Lower lobe of right lung (tissue), 2 donors: ENCODE measurements around the gene DST. TPM values are rescaled to one million over a fixed set of nuclear protein-coding genes. Genes with fewer than 3 reads are reported as not detected.

Experiments
- ATAC-seq, 2 donors: fragments of 200-7000 bp; cut with Tn5 transposase; one replicate each; pipeline ENCODE4 v1.9.1; 2020 to 2022; ENCODE audit warnings: mild to moderate bottlenecking in 2 of 2, moderate library complexity in 2 of 2
- DNase-seq: peaks from one replicate; pipeline ENCODE4 v3.0.0-alpha.2; 2020
- H3K27ac ChIP-seq: fragments of 200-600 bp; one replicate; pipeline ENCODE4 v1.8.0; 2022
- H3K27me3 ChIP-seq: fragments of 200-600 bp; one replicate; pipeline ENCODE4 v1.8.0; 2022; ENCODE audit warnings: low read depth
- H3K36me3 ChIP-seq: fragments of 200-600 bp; one replicate; pipeline ENCODE4 v1.8.0; 2022; ENCODE audit warnings: mild to moderate bottlenecking
- H3K4me1 ChIP-seq: fragments of 200-600 bp; one replicate; pipeline ENCODE4 v1.8.0; 2022
- H3K4me3 ChIP-seq: fragments of 200-600 bp; one replicate; pipeline ENCODE4 v1.8.0; 2022; ENCODE audit warnings: mild to moderate bottlenecking
- H3K9me3 ChIP-seq: fragments of 200-600 bp; one replicate; pipeline ENCODE4 v1.8.0; 2022
- CTCF ChIP-seq: fragments of 200-600 bp; IDR thresholded peaks from one replicate; pipeline ENCODE4 v1.8.0; 2022; ENCODE audit warnings: antibody characterized with exemption, mild to moderate bottlenecking
- intact Hi-C: fragments of 100-400 bp; cut with DNase I; formaldehyde crosslinking; loops from one replicate; pipeline ENCODE4 v1.11.0; 2022
- total RNA-seq: library from RNA; stranded (reverse); fragmentation: NEBNext Ultra II Directional; extraction: Animal tissue kit (Norgen Biotek cat#: 25700); gene quantifications from one replicate; pipeline ENCODE4 v1.2.1, GENCODE V29; 2021
- donor health status: DM: no; HTN: yes; CAD: no; lungs with severe emphysema.

Gene DST
- total RNA-seq, 1 donor from 2014 or later, result 327 TPM

- no peaks in the 10 kb centered on the region for H3K27me3 ChIP-seq
- H3K4me3 ChIP-seq, result peak overlapping the region; percentile 42
- intact Hi-C loops, result no loop called here
- no peak for DNase-seq
- no peak for ATAC-seq
- no peaks in the 10 kb centered on the region for H3K9me3 ChIP-seq
- no peak for TF ChIP-seq CTCF
- H3K4me1 ChIP-seq, result peaks cover 20% of the 10 kb centered on the region
- H3K36me3 ChIP-seq, result no peaks in the 10 kb centered on the region
- H3K27ac ChIP-seq, result peak overlapping the region; percentile 38
Measured at GRCh38 chr6:56689114-56689513, 46.4 kb upstream of the DST start.

GRCh38 chr6:56688521-56688920 is 45.8 kb upstream of the DST start:
- DNase-seq, result no peak
- Histone ChIP-seq H3K27me3 (no peaks in the 10 kb centered on the region), H3K27ac (peak overlapping the region; percentile 38), H3K4me3 (peak overlapping the region; percentile 42), H3K9me3 (no peaks in the 10 kb centered on the region), H3K36me3 (no peaks in the 10 kb centered on the region), H3K4me1 (peaks cover 23% of the 10 kb centered on the region)
- ATAC-seq, result no peak
- intact Hi-C loops, result no loop called here
- no peak for TF ChIP-seq CTCF

- Histone ChIP-seq H3K36me3 (no peaks in the 10 kb centered on the region), H3K27me3 (no peaks in the 10 kb centered on the region), H3K9me3 (no peaks in the 10 kb centered on the region), H3K4me3 (peak overlapping the region; percentile 20), H3K4me1 (peaks cover 22% of the 10 kb centered on the region), H3K27ac (no peak overlapping the region)
- ATAC-seq, result no peak
- intact Hi-C loops, result no loop called here
- TF ChIP-seq CTCF, result no peak
- no peak for DNase-seq
Measured at GRCh38 chr6:56687551-56687950, 44.9 kb upstream of the DST start.

GRCh38 chr6:56686429-56686828 is 43.7 kb upstream of the DST start:
- intact Hi-C loops, result no loop called here
- ATAC-seq, result no peak
- Histone ChIP-seq H3K4me3 (peak overlapping the region; percentile 20), H3K36me3 (no peaks in the 10 kb centered on the region), H3K27me3 (no peaks in the 10 kb centered on the region), H3K4me1 (peaks cover 22% of the 10 kb centered on the region), H3K27ac (no peak overlapping the region), H3K9me3 (no peaks in the 10 kb centered on the region)
- DNase-seq, result no peak
- no peak for TF ChIP-seq CTCF

GRCh38 chr6:56685994-56686393 is 43.3 kb upstream of the DST start:
- H3K9me3 ChIP-seq, result no peaks in the 10 kb centered on the region
- H3K27me3 ChIP-seq, result no peaks in the 10 kb centered on the region
- peak overlapping the region; percentile 20 for H3K4me3 ChIP-seq
- no peak overlapping the region for H3K27ac ChIP-seq
- TF ChIP-seq CTCF, result no peak
- peaks cover 22% of the 10 kb centered on the region for H3K4me1 ChIP-seq
- DNase-seq (no peak), ATAC-seq (no peak)
- H3K36me3 ChIP-seq, result no peaks in the 10 kb centered on the region
- intact Hi-C loops, result no loop called here
